Keratinocyte (primary cell): Measurements from ENCODE around the gene GRB2.

Experiments
- CTCF ChIP-seq, 3 experiments: IDR thresholded peaks in 1 of 3; conservative IDR thresholded peaks in 1 of 3; optimal IDR thresholded peaks in 1 of 3; 2 replicates in 2 of 3; 3 replicates in 1 of 3; pipeline versions ENCODE3 to v1.5.1; 2011; ENCODE audit warnings: low read length in 3 of 3, mild to moderate bottlenecking in 3 of 3, moderate library complexity in 2 of 3, control low read depth in 1 of 3, inconsistent platforms in 1 of 3; ENCODE audit not compliant: insufficient read depth in 2 of 3; ENCODE audit errors: extremely low read depth in 1 of 3
- EZH2 ChIP-seq: IDR thresholded peaks from one replicate; pipeline ENCODE4 v1.6.1; 2012; ENCODE audit warnings: inconsistent platforms, mild to moderate bottlenecking, low read length, moderate library complexity

GRCh38 chr17:75316253-75316652 is 89.2 kb downstream of the GRB2 start:
- TF ChIP-seq CTCF (optimal IDR thresholded peaks at IDR 0.05 in 1 of 3, IDR thresholded peaks at IDR 0.05 in 1 of 3, conservative IDR thresholded peaks at IDR 0.05 in 1 of 3; ENCODE audit: extremely low read depth in 1 of 3, insufficient read depth in 2 of 3, low read length in 3 of 3) (no peak), EZH2 (no peak)
